ENCODE measurements around the gene NDEL1. TPM values are rescaled to one million over a fixed set of nuclear protein-coding genes. Genes with fewer than 3 reads are reported as not detected.

NDEL1 gene
- total and polyA plus RNA-seq, 8 donors = 14.4 to 28.8 (median 21.0) TPM

GRCh38 chr17:8485491-8485890, 49.8 kb downstream of the NDEL1 start:
- TF ChIP-seq CTCF (IDR thresholded peaks at IDR 0.05) = no peak
- H3K27ac ChIP-seq = no peak overlapping the region
- H3K4me3 ChIP-seq = no peak overlapping the region
- no peak for ATAC-seq
- intact Hi-C loops (cut with DNase I) = no loop called here
- peaks cover 0 to 16% (median 0%) of the 10 kb centered on the region in 3 donors for H3K36me3 ChIP-seq
- WGBS, 2 donors = 89 to 98% methylated on average over 1 of the region's 1 CpG
- no peaks in the 10 kb centered on the region for H3K4me1 ChIP-seq
- DNase-seq = no peak
- H3K9me3 ChIP-seq = no peaks in the 10 kb centered on the region
- no peaks in the 10 kb centered on the region for H3K27me3 ChIP-seq
- FAIRE-seq = no peak

- H3K36me3 ChIP-seq = peaks cover 0 to 17% (median 0%) of the 10 kb centered on the region in 3 donors
- FAIRE-seq (no peak), DNase-seq (peak in 1 of 6 donors; percentile 39)
Observed at GRCh38 chr17:8487130-8487645, 51.5 kb downstream of the NDEL1 start.

GRCh38 chr17:8487743-8488142, 52.1 kb downstream of the NDEL1 start:
- no peak overlapping the region for H3K4me3 ChIP-seq
- no peaks in the 10 kb centered on the region for H3K27me3 ChIP-seq
- FAIRE-seq (no peak), ATAC-seq (no peak), DNase-seq (peak in 1 of 6 donors; percentile 18)
- intact Hi-C loops (cut with DNase I) = no loop called here
- no peaks in the 10 kb centered on the region for H3K4me1 ChIP-seq
- no peaks in the 10 kb centered on the region for H3K9me3 ChIP-seq
- H3K27ac ChIP-seq = no peak overlapping the region
- TF ChIP-seq CTCF (IDR thresholded peaks at IDR 0.05) = no peak
- WGBS, 2 donors = 98% methylated on average over 5 of the region's 5 CpGs
- peaks cover 0 to 17% (median 0%) of the 10 kb centered on the region in 3 donors for H3K36me3 ChIP-seq

More at GRCh38 chr17:8487130-8487645, 51.5 kb downstream of the NDEL1 start:
- Histone ChIP-seq H3K4me1 (no peaks in the 10 kb centered on the region), H3K27ac (no peak overlapping the region), H3K4me3 (no peak overlapping the region), H3K9me3 (no peaks in the 10 kb centered on the region), H3K27me3 (no peaks in the 10 kb centered on the region)
- intact Hi-C loops (cut with DNase I) = no loop called here
- 92% methylated on average over 19 of the region's 19 CpGs for WGBS, 2 donors
- ATAC-seq = no peak
- no peak for TF ChIP-seq CTCF (IDR thresholded peaks at IDR 0.05)

- DNase-seq = peak in 1 of 6 donors; percentile 33
- TF ChIP-seq CTCF (IDR thresholded peaks at IDR 0.05) = no peak
- peak in 1 of 4 donors; percentile 33 for ATAC-seq
- intact Hi-C loops (cut with DNase I) = no loop called here
- Histone ChIP-seq H3K4me3 (no peak overlapping the region), H3K27ac (no peak overlapping the region), H3K27me3 (no peaks in the 10 kb centered on the region), H3K9me3 (no peaks in the 10 kb centered on the region), H3K36me3 (peaks cover 0 to 17% (median 0%) of the 10 kb centered on the region in 3 donors), H3K4me1 (no peaks in the 10 kb centered on the region)
- 98 to 99% methylated on average over 6 of the region's 6 CpGs for WGBS, 2 donors
- no peak for FAIRE-seq
Observed at GRCh38 chr17:8488491-8488890, 52.8 kb downstream of the NDEL1 start.

GRCh38 chr17:8488901-8489300, 53.2 kb downstream of the NDEL1 start:
- TF ChIP-seq CTCF (IDR thresholded peaks at IDR 0.05) = no peak
- DNase-seq = peak in 1 of 6 donors; percentile 30

More at GRCh38 chr17:8488901-8489300, 53.2 kb downstream of the NDEL1 start:
- no peak for FAIRE-seq
- Histone ChIP-seq H3K4me3 (no peak overlapping the region), H3K36me3 (peaks cover 0 to 17% (median 0%) of the 10 kb centered on the region in 3 donors), H3K27ac (no peak overlapping the region), H3K9me3 (no peaks in the 10 kb centered on the region), H3K4me1 (no peaks in the 10 kb centered on the region), H3K27me3 (no peaks in the 10 kb centered on the region)
- intact Hi-C loops (cut with DNase I) = no loop called here
- peak in 3 of 4 donors; percentile 56 to 71 (median 64) for ATAC-seq
- 88 to 92% methylated on average over 4 of the region's 4 CpGs for WGBS, 2 donors

All from pancreas (tissue), 10 donors.